Body of pancreas (tissue), 4 donors: Measurements from ENCODE around the gene DGKD. TPM values are rescaled to one million over a fixed set of nuclear protein-coding genes. Genes with fewer than 3 reads are reported as not detected.

ENCODE experiments used
- ATAC-seq: fragments of 150-250 bp; one replicate; pipeline ENCODE4 v1.9.1; 2016
- DNase-seq, 4 donors: peaks; one replicate each; pipeline ENCODE4 v3.0.0-alpha.2; 2019
- H3K27ac ChIP-seq, 4 donors: fragments of 200-600 bp; sonication (generic); 1 replicate in 3 of 4; 2 replicates in 1 of 4; pipeline versions ENCODE4 v1.5.1 to v1.6.1; 2016 to 2019; ENCODE audit warnings: mild to moderate bottlenecking in 1 of 4, mixed read lengths in 1 of 4, moderate library complexity in 1 of 4
- H3K27me3 ChIP-seq, 2 donors: fragments of 200-600 bp; sonication (generic); one replicate each; pipeline ENCODE4 v1.6.0; 2016; ENCODE audit warnings: mild to moderate bottlenecking in 1 of 2
- H3K36me3 ChIP-seq, 2 donors: fragments of 200-600 bp; sonication (generic); replicated peaks in 1 of 2; 2 replicates each; pipeline ENCODE4 v1.5.1; 2016; ENCODE audit warnings: low read depth in 2 of 2; ENCODE audit not compliant: insufficient read depth in 1 of 2
- H3K4me1 ChIP-seq: fragments of 200-600 bp; sonication (generic); one replicate; pipeline ENCODE4 v1.6.0; 2016
- H3K4me3 ChIP-seq, 2 donors: fragments of 200-600 bp; sonication (generic); 1 replicate in 1 of 2; 2 replicates in 1 of 2; pipeline ENCODE4 v1.5.1; 2016 to 2019
- H3K9me3 ChIP-seq, 3 donors: fragments of 200-600 bp; sonication (generic); 1 replicate in 2 of 3; 2 replicates in 1 of 3; pipeline ENCODE4 v1.5.1; 2016
- CTCF ChIP-seq, 7 experiments: fragments of 450-650 bp in 4 of 7; fragments of 200-600 bp in 3 of 7; sonication (generic) in 3 of 7; IDR thresholded peaks; one replicate each; pipeline ENCODE4 v1.5.1; 2016 to 2019; ENCODE audit warnings: antibody characterized with exemption in 7 of 7
- POLR2A ChIP-seq, 3 donors: fragments of 450-650 bp; IDR thresholded peaks; one replicate each; pipeline ENCODE4 v1.6.1; 2016; ENCODE audit warnings: antibody characterized with exemption in 3 of 3, mild to moderate bottlenecking in 2 of 3
- WGBS, 2 donors: methylation state at CpG; one replicate each; pipeline ENCODE4 v1.1.5; 2017; 5-methylcytosine and 5-hydroxymethylcytosine counted together
- intact Hi-C: fragments of 100-400 bp; cut with DNase I; formaldehyde crosslinking; loops from one replicate; pipeline ENCODE4 v1.15.1; 2023
- total RNA-seq, 2 donors: library from RNA; depleted of rRNA; stranded (reverse); fragments of >200 nt; gene quantifications; one replicate each; pipeline ENCODE4 v1.1.0, GENCODE V29; 2016

DGKD gene
- total RNA-seq, 2 donors from 2014 or later: 9.1 to 30.3 TPM

- intact Hi-C loops: no loop called here
These were observed 105.1 kb downstream of the DGKD start for GRCh38 chr2:233459426-233459825.

GRCh38 chr2:233460726-233461441 lies 106.6 kb downstream of the DGKD start:
- WGBS, 2 donors: 77 to 81% methylated on average over 29 to 31 of the region's 32 CpGs
- peak overlapping the region in 2 of 4 donors; percentile 36 to 40 for H3K27ac ChIP-seq
- H3K9me3 ChIP-seq: no peaks in the 10 kb centered on the region
- peaks cover 0 to 5% of the 10 kb centered on the region in 2 donors for H3K36me3 ChIP-seq
- ATAC-seq (no peak), DNase-seq (no peak)
- intact Hi-C loops: no loop called here
- H3K4me1 ChIP-seq: no peaks in the 10 kb centered on the region
- H3K4me3 ChIP-seq: no peak overlapping the region
- H3K27me3 ChIP-seq: no peaks in the 10 kb centered on the region
- TF ChIP-seq CTCF (IDR thresholded peaks at IDR 0.05): no peak
- TF ChIP-seq POLR2A (IDR thresholded peaks at IDR 0.05): no peak

More at GRCh38 chr2:233459426-233459825, 105.1 kb downstream of the DGKD start:
- Histone ChIP-seq H3K27me3 (no peaks in the 10 kb centered on the region), H3K27ac (no peak overlapping the region), H3K9me3 (no peaks in the 10 kb centered on the region), H3K4me1 (no peaks in the 10 kb centered on the region), H3K36me3 (peaks cover 0 to 8% of the 10 kb centered on the region in 2 donors), H3K4me3 (no peak overlapping the region)
- 94 to 100% methylated on average over 10 of the region's 10 CpGs for WGBS, 2 donors
- ATAC-seq (no peak), DNase-seq (no peak)
- TF ChIP-seq CTCF (IDR thresholded peaks at IDR 0.05): no peak
- no peak for TF ChIP-seq POLR2A (IDR thresholded peaks at IDR 0.05)

GRCh38 chr2:233461481-233461891 lies 107.2 kb downstream of the DGKD start:
- DNase-seq (no peak), ATAC-seq (no peak)
- no peak overlapping the region for H3K27ac ChIP-seq
- no peaks in the 10 kb centered on the region for H3K27me3 ChIP-seq
- 90 to 97% methylated on average over 6 to 8 of the region's 8 CpGs for WGBS, 2 donors
- intact Hi-C loops: no loop called here
- no peaks in the 10 kb centered on the region for H3K4me1 ChIP-seq
- no peaks in the 10 kb centered on the region for H3K9me3 ChIP-seq
- H3K4me3 ChIP-seq: no peak overlapping the region
- no peak for TF ChIP-seq CTCF (IDR thresholded peaks at IDR 0.05)
- no peak for TF ChIP-seq POLR2A (IDR thresholded peaks at IDR 0.05)
- peaks cover 0 to 5% of the 10 kb centered on the region in 2 donors for H3K36me3 ChIP-seq

- peaks cover 0 to 5% of the 10 kb centered on the region in 2 donors for H3K36me3 ChIP-seq
- H3K4me1 ChIP-seq: no peaks in the 10 kb centered on the region
- H3K4me3 ChIP-seq: no peak overlapping the region
- 93 to 94% methylated on average over 21 to 23 of the region's 25 CpGs for WGBS, 2 donors
- H3K9me3 ChIP-seq: no peaks in the 10 kb centered on the region
- ATAC-seq (no peak), DNase-seq (peak in 1 of 4 donors; percentile 1)
- TF ChIP-seq CTCF (IDR thresholded peaks at IDR 0.05): no peak
- TF ChIP-seq POLR2A (IDR thresholded peaks at IDR 0.05): no peak
- intact Hi-C loops: no loop called here
- H3K27ac ChIP-seq: no peak overlapping the region
- H3K27me3 ChIP-seq: no peaks in the 10 kb centered on the region
These were observed 108.0 kb downstream of the DGKD start for GRCh38 chr2:233462202-233462785.
